Kidney capillary endothelial cell (primary cell): ENCODE measurements around the gene IL2RA.

Experiments used
- DNase-seq: peaks from one replicate; pipeline ENCODE4 v3.0.0-alpha.2; 2018; ENCODE audit warnings: low spot score

IL2RA gene

GRCh38 chr10:6038071-6038631 lies 24.0 kb downstream of the IL2RA start:
- DNase-seq: no peak

GRCh38 chr10:6037422-6037821 lies 24.7 kb downstream of the IL2RA start:
- DNase-seq: no peak

GRCh38 chr10:6036861-6037321 lies 25.3 kb downstream of the IL2RA start:
- DNase-seq: no peak

- no peak for DNase-seq
Observed at GRCh38 chr10:6035931-6036575, 26.1 kb downstream of the IL2RA start.

GRCh38 chr10:6035101-6035834 lies 26.9 kb downstream of the IL2RA start:
- DNase-seq: no peak

- DNase-seq: no peak
Observed at GRCh38 chr10:6034371-6034770, 27.8 kb downstream of the IL2RA start.

- DNase-seq: no peak
Observed at GRCh38 chr10:6033954-6034353, 28.2 kb downstream of the IL2RA start.

GRCh38 chr10:6030940-6031339 lies 31.2 kb downstream of the IL2RA start:
- no peak for DNase-seq

GRCh38 chr10:6030217-6030616 lies 31.9 kb downstream of the IL2RA start:
- DNase-seq: no peak

GRCh38 chr10:6027929-6028328 lies 34.2 kb downstream of the IL2RA start:
- no peak for DNase-seq

GRCh38 chr10:6025683-6026255 lies 36.4 kb downstream of the IL2RA start:
- DNase-seq: no peak

- DNase-seq: no peak
Observed at GRCh38 chr10:6024334-6024682, 37.9 kb downstream of the IL2RA start.

- no peak for DNase-seq
Observed at GRCh38 chr10:6023661-6024333, 38.4 kb downstream of the IL2RA start.

- DNase-seq: no peak
Observed at GRCh38 chr10:6022660-6023059, 39.5 kb downstream of the IL2RA start.

GRCh38 chr10:6020826-6021225 lies 41.3 kb downstream of the IL2RA start:
- no peak for DNase-seq

- DNase-seq: no peak
Observed at GRCh38 chr10:6019796-6020195, 42.4 kb downstream of the IL2RA start.

GRCh38 chr10:6019010-6019782 lies 43.0 kb downstream of the IL2RA start:
- no peak for DNase-seq

- DNase-seq: no peak
Observed at GRCh38 chr10:6018422-6018821, 43.7 kb downstream of the IL2RA start.

- no peak for DNase-seq
Observed at GRCh38 chr10:6017781-6018354, 44.3 kb downstream of the IL2RA start.

GRCh38 chr10:6014241-6014761 lies 47.9 kb downstream of the IL2RA start:
- DNase-seq: peak; percentile 35
